IPS DF 6.9 (cell line): ENCODE results near the gene AKR1C1.
"Not testable (repeated sequence)": the region's sequence is repeated elsewhere in the genome, so short reads cannot be mapped to it uniquely, and the experiment has no call there.

Source experiments
- DNase-seq: peaks from one replicate; pipeline ENCODE4 v3.0.0-alpha.2; 2013; ENCODE audit warnings: low read depth, low spot score
- H3K27ac ChIP-seq: one replicate; pipeline ENCODE4 v1.5.1; 2013; ENCODE audit warnings: low read length, control low read depth
- H3K27me3 ChIP-seq: 2 replicates; pipeline ENCODE4 v1.6.1; 2013; ENCODE audit warnings: mild to moderate bottlenecking, low read length; ENCODE audit not compliant: control insufficient read depth, insufficient read depth
- H3K36me3 ChIP-seq: 2 replicates; pipeline ENCODE4 v1.6.1; 2013; ENCODE audit warnings: low read length; ENCODE audit not compliant: control insufficient read depth, insufficient read depth
- H3K4me1 ChIP-seq: 2 replicates; pipeline ENCODE4 v1.6.1; 2013; ENCODE audit warnings: low read length; ENCODE audit not compliant: control insufficient read depth, insufficient read depth
- H3K4me3 ChIP-seq: 2 replicates; pipeline ENCODE4 v1.5.1; 2013; ENCODE audit warnings: mild to moderate bottlenecking, low read length
- H3K9me3 ChIP-seq: 2 replicates; pipeline ENCODE4 v1.6.1; 2013; ENCODE audit warnings: low read length, inconsistent platforms; ENCODE audit not compliant: control insufficient read depth, insufficient read depth
- WGBS: extraction: QIAGEN DNeasy Blood & Tissue Kit; methylation state at CpG from one replicate; pipeline ENCODE4 v1.1.7; 2013; ENCODE audit warnings: mixed read lengths, missing lambda C conversion rate; ENCODE audit not compliant: insufficient read length, insufficient coverage; 5-methylcytosine and 5-hydroxymethylcytosine counted together

Gene AKR1C1

DNA sequence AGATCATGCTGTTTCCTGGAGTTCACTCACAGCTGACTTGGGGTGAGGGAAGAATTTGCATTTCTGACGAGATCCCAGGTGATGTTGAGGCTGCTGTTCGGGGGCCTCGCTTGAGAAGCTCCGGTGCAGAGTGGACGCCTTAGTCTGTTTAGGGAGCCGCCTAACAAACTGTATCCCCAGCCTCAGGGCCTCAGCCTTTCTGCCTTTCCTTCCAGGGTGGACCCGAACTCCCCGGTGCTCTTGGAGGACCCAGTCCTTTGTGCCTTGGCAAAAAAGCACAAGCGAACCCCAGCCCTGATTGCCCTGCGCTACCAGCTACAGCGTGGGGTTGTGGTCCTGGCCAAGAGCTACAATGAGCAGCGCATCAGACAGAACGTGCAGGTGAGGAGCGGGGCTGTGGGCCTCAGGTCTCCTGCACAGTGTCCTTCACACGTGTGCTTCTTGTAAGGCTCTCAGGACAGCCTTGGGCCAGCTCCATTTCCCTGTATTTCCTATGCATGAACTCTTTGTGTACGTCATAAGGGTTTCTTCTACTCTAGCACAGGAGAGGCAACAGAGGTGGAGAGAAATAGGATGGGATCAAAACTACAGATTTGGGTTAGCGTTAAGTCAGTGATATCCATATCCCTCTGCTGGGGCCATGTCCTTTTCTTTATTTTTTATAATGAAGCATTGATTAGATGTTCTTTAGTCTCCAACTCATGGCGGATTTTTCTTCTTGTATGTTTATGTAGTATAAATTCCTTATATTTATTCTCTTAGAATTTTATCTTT lies 9.3 kb downstream of the AKR1C1 start:
- H3K36me3 ChIP-seq, DNase-seq, H3K27ac ChIP-seq, H3K4me3 ChIP-seq, H3K27me3 ChIP-seq, H3K9me3 ChIP-seq, H3K4me1 ChIP-seq: not testable (repeated sequence)
- WGBS = no CpG with 5 or more reads among the region's 18 CpGs

GRCh38 chr10:4973294-4973693 lies 10.1 kb downstream of the AKR1C1 start:
- H3K27me3 ChIP-seq, H3K9me3 ChIP-seq, H3K27ac ChIP-seq, H3K4me1 ChIP-seq, H3K4me3 ChIP-seq, DNase-seq, H3K36me3 ChIP-seq: not testable (repeated sequence)
- WGBS = no CpG with 5 or more reads among the region's 1 CpG

DNA sequence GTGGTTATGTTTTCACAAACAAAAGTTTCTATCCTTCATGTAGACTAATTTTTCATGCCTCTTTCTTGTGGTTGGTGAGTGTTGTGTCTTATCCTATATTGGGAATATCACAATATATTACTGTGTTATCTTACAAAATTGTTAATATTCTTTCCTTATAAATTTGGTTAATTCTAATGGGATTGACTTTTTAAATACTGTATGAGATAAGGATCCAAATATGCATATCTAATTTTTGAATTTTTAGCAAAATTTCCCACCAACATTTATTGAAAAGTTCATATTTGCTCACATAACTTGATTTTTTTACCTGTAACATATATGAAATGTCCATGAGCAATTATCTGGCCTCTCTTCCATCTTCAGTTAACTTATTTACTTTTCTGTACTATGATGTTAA lies 11.2 kb downstream of the AKR1C1 start:
- H3K27me3 ChIP-seq, H3K9me3 ChIP-seq, H3K4me1 ChIP-seq, H3K4me3 ChIP-seq, H3K27ac ChIP-seq, H3K36me3 ChIP-seq, DNase-seq: not testable (repeated sequence)

DNA sequence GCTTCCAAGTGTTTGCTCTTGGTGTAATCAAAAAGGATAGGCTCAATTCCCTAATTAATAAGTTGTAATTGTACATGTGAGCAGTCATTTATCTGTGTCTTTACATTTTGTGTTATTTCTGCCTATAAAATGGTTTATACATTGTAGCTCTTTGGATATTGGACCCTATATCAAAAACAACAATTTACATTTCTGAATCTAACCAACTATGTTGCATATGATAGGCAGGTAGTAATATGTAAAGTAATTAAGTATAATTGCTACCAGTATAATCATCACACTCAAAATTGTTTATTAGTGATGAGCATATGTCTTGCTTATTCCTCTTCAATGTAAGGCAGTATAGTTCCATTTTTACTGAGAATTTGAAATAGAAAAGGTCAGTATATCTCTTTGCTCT lies 13.8 kb downstream of the AKR1C1 start:
- H3K9me3 ChIP-seq = no peaks in the 10 kb centered on the region
- no peak overlapping the region for H3K4me3 ChIP-seq
- no peaks in the 10 kb centered on the region for H3K27me3 ChIP-seq
- H3K27ac ChIP-seq = no peak overlapping the region
- no peaks in the 10 kb centered on the region for H3K36me3 ChIP-seq
- DNase-seq = no peak
- peaks cover 3% of the 10 kb centered on the region for H3K4me1 ChIP-seq

DNA sequence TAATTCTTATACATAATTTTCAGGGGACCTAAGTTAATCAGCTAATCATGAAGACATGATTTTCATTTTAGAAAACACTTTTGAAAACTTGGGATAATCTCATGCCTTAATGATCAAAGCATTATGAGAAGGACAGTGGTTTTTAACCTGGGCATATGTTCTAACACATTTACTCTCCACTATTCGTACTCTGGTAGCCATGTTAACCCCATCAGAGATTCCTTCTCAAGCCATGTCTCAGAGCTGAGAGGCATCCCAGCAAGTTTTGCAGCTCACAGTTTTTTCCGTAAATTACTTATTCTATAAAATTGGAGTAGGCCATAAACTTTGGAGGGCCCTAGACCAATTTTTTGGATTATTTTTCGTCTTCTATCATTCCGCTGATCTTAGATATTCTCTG lies 15.7 kb downstream of the AKR1C1 start:
- Histone ChIP-seq H3K27ac (no peak overlapping the region), H3K4me1 (peaks cover 3% of the 10 kb centered on the region)
- WGBS = no CpG with 5 or more reads among the region's 4 CpGs

DNA sequence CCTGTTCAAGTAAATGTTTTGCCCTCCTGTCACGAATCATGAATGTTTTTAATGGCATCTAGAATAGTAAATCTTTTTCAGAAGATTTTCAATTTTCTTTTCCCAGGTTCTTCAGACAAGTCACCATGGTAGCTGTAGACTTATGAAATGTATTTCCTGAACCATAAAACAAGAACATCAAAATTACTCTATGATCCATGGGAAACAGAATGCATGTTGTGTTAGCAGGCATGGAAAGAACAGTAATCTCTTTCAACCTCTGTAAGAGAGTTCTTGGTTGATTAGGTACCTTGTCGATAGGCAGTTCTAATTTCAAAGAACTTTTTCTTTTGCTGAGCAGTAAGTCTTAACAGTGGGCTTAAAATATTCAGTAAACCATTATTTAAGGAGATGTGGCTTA lies 17.6 kb downstream of the AKR1C1 start:
- Histone ChIP-seq H3K27ac (no peak overlapping the region), H3K27me3 (no peaks in the 10 kb centered on the region), H3K4me1 (peaks cover 3% of the 10 kb centered on the region), H3K4me3 (no peak overlapping the region), H3K9me3 (no peaks in the 10 kb centered on the region), H3K36me3 (no peaks in the 10 kb centered on the region)
- DNase-seq = no peak
- no CpG with 5 or more reads among the region's 2 CpGs for WGBS

More for the DNA sequence above, 15.7 kb downstream of the AKR1C1 start:
- Histone ChIP-seq H3K4me3 (no peak overlapping the region), H3K36me3 (no peaks in the 10 kb centered on the region), H3K27me3 (no peaks in the 10 kb centered on the region), H3K9me3 (no peaks in the 10 kb centered on the region)
- no peak for DNase-seq

GRCh38 chr10:4981722-4982471 lies 18.7 kb downstream of the AKR1C1 start:
- Histone ChIP-seq H3K36me3 (no peaks in the 10 kb centered on the region), H3K4me1 (peaks cover 3% of the 10 kb centered on the region), H3K9me3 (no peaks in the 10 kb centered on the region), H3K27ac (no peak overlapping the region), H3K27me3 (no peaks in the 10 kb centered on the region), H3K4me3 (no peak overlapping the region)
- no CpG with 5 or more reads among the region's 14 CpGs for WGBS
- peak; percentile 43 for DNase-seq

GRCh38 chr10:4982764-4983226 lies 19.6 kb downstream of the AKR1C1 start:
- DNase-seq = no peak
- Histone ChIP-seq H3K4me3 (no peak overlapping the region), H3K27ac (no peak overlapping the region), H3K9me3 (no peaks in the 10 kb centered on the region), H3K4me1 (peaks cover 3% of the 10 kb centered on the region), H3K27me3 (no peaks in the 10 kb centered on the region), H3K36me3 (no peaks in the 10 kb centered on the region)
- no CpG with 5 or more reads among the region's 9 CpGs for WGBS

- no peak for DNase-seq
- Histone ChIP-seq H3K4me1 (peaks cover 3% of the 10 kb centered on the region), H3K4me3 (no peak overlapping the region), H3K27ac (no peak overlapping the region), H3K27me3 (no peaks in the 10 kb centered on the region), H3K36me3 (no peaks in the 10 kb centered on the region), H3K9me3 (no peaks in the 10 kb centered on the region)
- no CpG with 5 or more reads among the region's 5 CpGs for WGBS
Observed at GRCh38 chr10:4983615-4984216, 20.5 kb downstream of the AKR1C1 start.

DNA sequence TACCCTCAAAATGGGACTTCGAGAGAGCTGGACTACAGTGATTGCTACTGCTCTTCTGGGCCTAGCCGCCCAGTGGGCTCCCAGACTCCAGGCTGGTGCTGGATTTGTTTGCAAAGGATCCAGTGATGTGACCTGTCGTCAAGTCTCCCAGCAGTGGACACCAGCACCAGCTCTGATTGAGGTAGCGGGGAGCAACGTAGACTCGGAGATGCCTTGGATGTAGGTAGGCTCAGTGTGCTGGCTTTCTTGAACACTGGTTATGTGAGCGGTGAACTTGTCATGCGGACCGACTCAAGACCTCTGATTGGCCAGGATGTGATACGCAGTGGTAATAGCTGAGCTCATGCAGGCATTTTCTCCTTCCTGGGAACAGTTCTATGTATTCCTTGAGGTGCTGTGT lies 21.0 kb downstream of the AKR1C1 start:
- no peaks in the 10 kb centered on the region for H3K9me3 ChIP-seq
- H3K27ac ChIP-seq = no peak overlapping the region
- H3K27me3 ChIP-seq = no peaks in the 10 kb centered on the region
- peaks cover 3% of the 10 kb centered on the region for H3K4me1 ChIP-seq
- no peak for DNase-seq
- WGBS = no CpG with 5 or more reads among the region's 10 CpGs
- H3K4me3 ChIP-seq = no peak overlapping the region
- H3K36me3 ChIP-seq = no peaks in the 10 kb centered on the region
